AG04450 (cell line): ENCODE results near the gene GAP43. TPM values are rescaled to one million over a fixed set of nuclear protein-coding genes. Genes with fewer than 3 reads are reported as not detected.

Experiments used
- CTCF ChIA-PET: fragments of 300-600, 350-600 bp; formaldehyde crosslinking; extraction: SDS; loops from one replicate; lab custom pipeline; 2022; ENCODE audit warnings: antibody characterized with exemption, inconsistent platforms; lab: Charles Lee
- POLR2A ChIA-PET: fragments of 350-600 bp; formaldehyde crosslinking; extraction: SDS; loops from one replicate; lab custom pipeline; 2021; ENCODE audit warnings: antibody characterized with exemption, inconsistent platforms; lab: Yijun Ruan, JAX
- DNase-seq: peaks from one replicate; pipeline ENCODE4 v3.0.0-alpha.2; 2011; ENCODE audit warnings: low read depth, low spot score
- H3K27ac ChIP-seq: one replicate; pipeline ENCODE4 v1.5.1; 2012; ENCODE audit warnings: low read depth, low read length, control low read depth
- H3K27me3 ChIP-seq: one replicate; pipeline ENCODE4 v1.6.0; 2012; ENCODE audit warnings: low read length; ENCODE audit not compliant: control insufficient read depth, insufficient read depth
- H3K4me3 ChIP-seq: 2 replicates; pipeline ENCODE4 v1.5.1; 2011; ENCODE audit warnings: mild to moderate bottlenecking, low read depth, low read length, control low read depth
- H3K9me3 ChIP-seq: 2 replicates; pipeline ENCODE4 v1.5.1; 2012; ENCODE audit warnings: low read length; ENCODE audit not compliant: control insufficient read depth, insufficient read depth
- polyA plus RNA-seq: library from polyadenylated mRNA; depleted of rRNA; stranded (reverse); fragments of >200 nt; gene quantifications from 2 replicates; pipeline ENCODE4 v1.2.3, GENCODE V29; 2011
- TF ChIP-seq, protein P1 (sequence below): IDR thresholded peaks from 2 replicates; pipeline ENCODE4 v1.5.1; 2011; ENCODE audit warnings: low read depth, low read length, control low read depth, inconsistent platforms

The GAP43 gene
- polyA plus RNA-seq, 1 experiment, result 1.3 TPM

DNA sequence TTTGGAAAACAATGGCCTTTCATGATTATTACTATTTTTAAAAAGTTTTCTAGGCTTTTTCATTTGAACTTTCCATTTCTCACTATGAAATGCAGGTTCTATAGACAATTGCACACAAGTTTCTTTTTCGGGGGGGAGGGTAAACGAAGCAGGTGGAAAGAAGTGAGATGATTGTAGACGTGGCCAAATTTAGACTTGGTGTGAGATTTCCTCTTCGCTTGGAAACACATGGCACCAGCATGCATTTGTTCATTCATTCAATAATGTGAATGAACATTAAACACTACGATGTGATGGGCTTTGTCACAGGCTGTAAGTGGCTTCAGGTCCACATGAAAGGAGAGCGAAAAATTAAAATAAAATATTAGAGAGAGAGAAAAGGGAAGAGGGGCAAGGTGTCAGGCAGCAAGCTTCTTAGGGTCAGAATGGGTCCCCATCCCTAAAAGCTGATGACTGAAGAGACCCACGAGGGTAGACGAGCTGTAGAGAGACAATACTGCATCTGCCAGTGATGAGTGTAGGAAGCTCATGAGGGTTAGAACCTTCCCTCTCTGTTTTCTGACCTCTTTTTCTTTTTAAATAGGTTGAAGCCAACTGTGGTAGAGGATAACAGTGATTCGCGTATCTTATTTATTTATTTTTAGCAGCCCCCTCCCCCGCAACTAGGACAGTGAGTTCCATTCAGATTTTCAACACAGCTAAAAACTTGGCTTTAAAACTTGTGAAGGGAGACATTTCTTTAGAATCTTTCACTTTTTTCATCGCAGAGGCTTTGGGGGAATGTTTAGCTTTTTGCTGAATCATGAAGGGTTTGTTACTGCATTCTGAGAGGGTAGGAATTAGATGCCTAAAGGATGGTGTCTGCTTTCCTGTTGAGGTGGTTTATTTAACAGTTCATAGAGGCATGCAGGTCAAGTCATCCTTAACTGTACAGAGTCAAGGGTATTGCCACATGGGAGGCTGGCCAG lies 36.2 kb downstream of the GAP43 start:
- Histone ChIP-seq H3K9me3 (no peaks in the 10 kb centered on the region), H3K27ac (peak overlapping the region; percentile 98), H3K4me3 (no peak overlapping the region; the same call in none of the 2 replicates), H3K27me3 (no peaks in the 10 kb centered on the region)
- POLR2A ChIA-PET, result interaction anchor here (0.5 to 1.9 kb wide), 2 partner anchors 33 to 124 kb away, joined by 3 to 8 read pairs; no protein-coding TSS in a partner anchor
- peak; percentile 13 for DNase-seq
- CTCF ChIA-PET, result interaction anchor here (1.0 to 2.9 kb wide), 3 partner anchors 34 to 442 kb away, joined by 3 to 12 read pairs (median 5); no protein-coding TSS in a partner anchor
- TF ChIP-seq, protein P1, sequence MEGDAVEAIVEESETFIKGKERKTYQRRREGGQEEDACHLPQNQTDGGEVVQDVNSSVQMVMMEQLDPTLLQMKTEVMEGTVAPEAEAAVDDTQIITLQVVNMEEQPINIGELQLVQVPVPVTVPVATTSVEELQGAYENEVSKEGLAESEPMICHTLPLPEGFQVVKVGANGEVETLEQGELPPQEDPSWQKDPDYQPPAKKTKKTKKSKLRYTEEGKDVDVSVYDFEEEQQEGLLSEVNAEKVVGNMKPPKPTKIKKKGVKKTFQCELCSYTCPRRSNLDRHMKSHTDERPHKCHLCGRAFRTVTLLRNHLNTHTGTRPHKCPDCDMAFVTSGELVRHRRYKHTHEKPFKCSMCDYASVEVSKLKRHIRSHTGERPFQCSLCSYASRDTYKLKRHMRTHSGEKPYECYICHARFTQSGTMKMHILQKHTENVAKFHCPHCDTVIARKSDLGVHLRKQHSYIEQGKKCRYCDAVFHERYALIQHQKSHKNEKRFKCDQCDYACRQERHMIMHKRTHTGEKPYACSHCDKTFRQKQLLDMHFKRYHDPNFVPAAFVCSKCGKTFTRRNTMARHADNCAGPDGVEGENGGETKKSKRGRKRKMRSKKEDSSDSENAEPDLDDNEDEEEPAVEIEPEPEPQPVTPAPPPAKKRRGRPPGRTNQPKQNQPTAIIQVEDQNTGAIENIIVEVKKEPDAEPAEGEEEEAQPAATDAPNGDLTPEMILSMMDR, result no peak

DNA sequence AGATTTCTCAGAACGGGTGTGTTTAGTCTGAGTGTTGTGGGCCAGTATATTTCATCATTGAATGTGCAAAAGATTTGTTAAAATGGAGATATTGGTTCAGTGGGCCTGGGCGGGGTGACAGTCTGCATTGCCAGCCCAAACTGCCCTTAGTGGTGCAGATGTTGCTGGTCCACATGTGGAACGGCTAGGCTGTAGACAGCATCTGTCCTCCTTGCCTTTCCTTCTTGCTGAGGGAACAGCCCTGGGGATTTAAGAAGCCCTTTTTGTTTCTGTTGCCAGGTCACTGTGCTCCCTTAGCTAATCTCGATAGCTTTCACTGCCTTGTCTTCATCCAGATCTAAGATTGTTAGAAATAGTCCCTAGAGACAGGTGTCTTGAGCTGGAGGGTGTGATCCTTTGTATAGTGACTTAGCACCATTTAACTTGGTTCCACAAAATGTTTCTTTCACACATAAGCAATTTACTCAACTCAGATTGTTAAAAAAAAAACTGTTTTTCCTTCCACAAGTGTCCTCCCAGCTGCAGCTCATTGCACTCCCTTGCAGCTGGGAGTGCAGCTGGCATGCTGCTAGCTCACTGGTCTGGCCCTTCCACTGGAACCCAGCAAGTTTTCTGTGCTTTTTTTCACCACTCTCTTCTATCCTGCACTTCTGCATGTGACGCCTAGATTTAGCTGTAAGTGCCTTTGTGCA lies 37.5 kb downstream of the GAP43 start:
- H3K27ac ChIP-seq, result no peak overlapping the region
- ChIA-PET CTCF (interaction anchor here (1.4 to 2.9 kb wide), 2 partner anchors 33 to 124 kb away, joined by 5 to 12 read pairs; no protein-coding TSS in a partner anchor), POLR2A (no interaction called here)
- peak; percentile 8 for DNase-seq
- H3K4me3 ChIP-seq, result no peak overlapping the region
- TF ChIP-seq, protein P1, result no peak
- no peaks in the 10 kb centered on the region for H3K9me3 ChIP-seq
- no peaks in the 10 kb centered on the region for H3K27me3 ChIP-seq

DNA sequence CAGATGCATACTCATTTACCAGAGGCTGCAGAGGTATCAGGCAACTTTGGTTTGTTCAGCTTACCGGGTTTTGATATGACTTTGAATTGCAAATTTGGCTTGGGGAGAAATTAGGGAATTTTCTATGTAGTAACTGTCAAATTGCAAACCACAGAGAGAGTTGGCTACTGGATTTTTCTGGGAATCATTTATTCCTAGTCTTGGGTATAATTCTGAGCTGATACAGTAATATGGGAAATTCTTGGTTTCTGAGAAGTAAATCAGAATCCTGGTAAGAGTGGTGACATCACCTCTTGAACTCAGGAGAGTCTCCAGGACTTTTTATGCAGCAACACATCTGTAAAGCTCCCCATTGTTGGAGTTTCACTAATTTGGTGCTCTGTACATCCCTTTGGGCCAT lies 39.0 kb downstream of the GAP43 start:
- TF ChIP-seq, protein P1, result no peak
- Histone ChIP-seq H3K27ac (no peak overlapping the region), H3K27me3 (no peaks in the 10 kb centered on the region), H3K4me3 (no peak overlapping the region), H3K9me3 (no peaks in the 10 kb centered on the region)
- ChIA-PET POLR2A (no interaction called here), CTCF (no interaction called here)
- DNase-seq, result no peak

DNA sequence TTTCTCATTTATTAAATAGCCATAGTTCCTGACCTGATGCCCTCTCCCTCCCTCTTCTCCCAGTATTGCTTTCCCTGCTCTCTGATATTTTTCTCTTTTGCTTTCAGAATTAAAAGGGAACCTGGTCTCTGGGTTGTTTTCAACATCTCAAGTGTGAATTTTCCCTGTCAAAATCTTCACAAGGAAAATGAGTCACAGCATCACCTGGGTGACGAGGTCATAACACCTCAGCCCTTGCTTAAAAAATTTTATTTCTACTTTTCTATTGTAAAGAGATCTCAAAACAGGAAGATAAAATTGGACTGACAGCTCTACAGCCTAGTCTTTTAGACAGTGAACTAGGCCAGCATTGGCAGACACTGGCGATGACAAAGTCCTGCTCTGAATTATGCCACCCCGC lies 40.1 kb downstream of the GAP43 start:
- no peak overlapping the region for H3K4me3 ChIP-seq
- DNase-seq, result no peak
- H3K27me3 ChIP-seq, result no peaks in the 10 kb centered on the region
- ChIA-PET POLR2A (no interaction called here), CTCF (no interaction called here)
- H3K27ac ChIP-seq, result no peak overlapping the region
- H3K9me3 ChIP-seq, result no peaks in the 10 kb centered on the region
- TF ChIP-seq, protein P1, result no peak
